Esophagus muscularis mucosa (tissue), 4 donors: ENCODE results near the gene SUN1. TPM values are rescaled to one million over a fixed set of nuclear protein-coding genes. Genes with fewer than 3 reads are reported as not detected.
A peak's percentile ranks its signal among the peaks of the same experiment; 100 is the strongest.

Source experiments
- DNase-seq: peaks from one replicate; pipeline ENCODE4 v3.0.0-alpha.2; 2017; ENCODE audit errors: extremely low spot score
- H3K27ac ChIP-seq, 4 donors: fragments of 200-600 bp; sonication (generic); replicated peaks in 1 of 4; 1 replicate in 3 of 4; 2 replicates in 1 of 4; pipeline ENCODE4 v1.5.1; 2016 to 2019; ENCODE audit warnings: mild to moderate bottlenecking in 1 of 4
- H3K27me3 ChIP-seq, 4 donors: fragments of 200-600 bp; sonication (generic); one replicate each; pipeline versions ENCODE4 v1.5.1 to v1.6.0; 2016 to 2019
- H3K36me3 ChIP-seq, 4 donors: fragments of 200-600 bp; sonication (generic); one replicate each; pipeline ENCODE4 v1.5.1; 2016 to 2019
- H3K4me1 ChIP-seq, 4 donors: fragments of 200-600 bp; sonication (generic); one replicate each; pipeline ENCODE4 v1.5.1; 2016 to 2019
- H3K4me3 ChIP-seq, 4 donors: fragments of 200-600 bp; sonication (generic); 1 replicate in 2 of 4; 2 replicates in 2 of 4; pipeline ENCODE4 v1.5.1; 2016 to 2019; ENCODE audit warnings: mild to moderate bottlenecking in 4 of 4, moderate library complexity in 1 of 4
- H3K9me3 ChIP-seq, 4 donors: fragments of 200-600 bp; sonication (generic); 1 replicate in 3 of 4; 2 replicates in 1 of 4; pipeline ENCODE4 v1.5.1; 2016 to 2019
- EP300 ChIP-seq: sonication (generic); formaldehyde crosslinking; IDR thresholded peaks from one replicate; pipeline ENCODE4 v1.6.1; 2017; ENCODE audit warnings: antibody characterized with exemption
- POLR2A ChIP-seq: fragments of 450-650 bp; IDR thresholded peaks from one replicate; pipeline ENCODE4 v1.6.1; 2017; ENCODE audit warnings: antibody characterized with exemption, moderate library complexity, mild to moderate bottlenecking, low read depth
- POLR2AphosphoS5 ChIP-seq, 2 donors: sonication (generic); formaldehyde crosslinking; IDR thresholded peaks; one replicate each; pipeline ENCODE4 v1.6.1; 2017; ENCODE audit warnings: antibody characterized with exemption in 2 of 2
- WGBS: methylation state at CpG from one replicate; pipeline ENCODE4 v1.1.5; 2018; 5-methylcytosine and 5-hydroxymethylcytosine counted together
- intact Hi-C: fragments of 100-400 bp; cut with DNase I; formaldehyde crosslinking; loops from one replicate; pipeline ENCODE4 v1.15.1; 2023
- total RNA-seq, 4 donors: library from RNA; depleted of rRNA; stranded (reverse); fragments of >200 nt; gene quantifications; one replicate each; pipeline versions ENCODE4 v1.1.0 to v1.2.1, GENCODE V29; 2016
- TF ChIP-seq, protein P1 (sequence below), 3 experiments: fragments of 200-600 bp in 2 of 3; fragments of 450-650 bp in 1 of 3; sonication (generic) in 2 of 3; IDR thresholded peaks; one replicate each; pipeline ENCODE4 v1.5.1; 2017 to 2019; ENCODE audit warnings: antibody characterized with exemption in 3 of 3, mild to moderate bottlenecking in 2 of 3, moderate library complexity in 1 of 3

Gene SUN1
- total RNA-seq, 4 donors from 2014 or later, result 132 to 149 (median 147) TPM

DNA sequence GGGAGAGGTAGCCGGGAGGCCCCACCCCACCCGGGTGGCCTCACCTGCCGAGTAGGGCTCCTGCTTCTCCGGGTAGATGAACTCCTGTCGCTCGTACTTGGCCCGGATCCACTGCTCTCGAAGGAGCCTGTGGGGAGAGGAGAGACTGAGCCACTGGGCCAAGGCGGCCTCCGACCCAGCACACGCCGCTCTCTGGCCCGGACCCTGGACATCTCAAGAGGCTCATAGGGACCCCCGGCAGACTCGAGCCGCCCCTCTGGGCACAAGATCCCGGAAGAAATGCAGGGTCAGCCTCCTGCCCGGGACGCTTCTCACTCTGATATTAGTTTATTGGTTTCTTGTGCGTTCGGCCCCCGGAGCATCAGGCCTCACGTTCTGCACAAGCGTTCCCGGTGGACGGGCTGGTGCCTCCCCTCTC is 87.7 kb downstream of the SUN1 start:
- H3K4me1 ChIP-seq, result peaks cover 11 to 45% (median 39%) of the 10 kb centered on the region in 4 donors
- no peak overlapping the region for H3K4me3 ChIP-seq
- TF ChIP-seq, protein P1, sequence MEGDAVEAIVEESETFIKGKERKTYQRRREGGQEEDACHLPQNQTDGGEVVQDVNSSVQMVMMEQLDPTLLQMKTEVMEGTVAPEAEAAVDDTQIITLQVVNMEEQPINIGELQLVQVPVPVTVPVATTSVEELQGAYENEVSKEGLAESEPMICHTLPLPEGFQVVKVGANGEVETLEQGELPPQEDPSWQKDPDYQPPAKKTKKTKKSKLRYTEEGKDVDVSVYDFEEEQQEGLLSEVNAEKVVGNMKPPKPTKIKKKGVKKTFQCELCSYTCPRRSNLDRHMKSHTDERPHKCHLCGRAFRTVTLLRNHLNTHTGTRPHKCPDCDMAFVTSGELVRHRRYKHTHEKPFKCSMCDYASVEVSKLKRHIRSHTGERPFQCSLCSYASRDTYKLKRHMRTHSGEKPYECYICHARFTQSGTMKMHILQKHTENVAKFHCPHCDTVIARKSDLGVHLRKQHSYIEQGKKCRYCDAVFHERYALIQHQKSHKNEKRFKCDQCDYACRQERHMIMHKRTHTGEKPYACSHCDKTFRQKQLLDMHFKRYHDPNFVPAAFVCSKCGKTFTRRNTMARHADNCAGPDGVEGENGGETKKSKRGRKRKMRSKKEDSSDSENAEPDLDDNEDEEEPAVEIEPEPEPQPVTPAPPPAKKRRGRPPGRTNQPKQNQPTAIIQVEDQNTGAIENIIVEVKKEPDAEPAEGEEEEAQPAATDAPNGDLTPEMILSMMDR (IDR thresholded peaks at IDR 0.05), result no peak
- TF ChIP-seq EP300, result no peak
- no peak for TF ChIP-seq POLR2A
- TF ChIP-seq POLR2AphosphoS5 (IDR thresholded peaks at IDR 0.05), result no peak
- 81% methylated on average over 26 of the region's 26 CpGs for WGBS
- intact Hi-C loops, result no loop called here
- no peak for DNase-seq
- peaks cover 0 to 34% (median 11%) of the 10 kb centered on the region in 4 donors for H3K36me3 ChIP-seq
- no peaks in the 10 kb centered on the region for H3K27me3 ChIP-seq
- H3K27ac ChIP-seq, result no peak overlapping the region
- no peaks in the 10 kb centered on the region for H3K9me3 ChIP-seq

DNA sequence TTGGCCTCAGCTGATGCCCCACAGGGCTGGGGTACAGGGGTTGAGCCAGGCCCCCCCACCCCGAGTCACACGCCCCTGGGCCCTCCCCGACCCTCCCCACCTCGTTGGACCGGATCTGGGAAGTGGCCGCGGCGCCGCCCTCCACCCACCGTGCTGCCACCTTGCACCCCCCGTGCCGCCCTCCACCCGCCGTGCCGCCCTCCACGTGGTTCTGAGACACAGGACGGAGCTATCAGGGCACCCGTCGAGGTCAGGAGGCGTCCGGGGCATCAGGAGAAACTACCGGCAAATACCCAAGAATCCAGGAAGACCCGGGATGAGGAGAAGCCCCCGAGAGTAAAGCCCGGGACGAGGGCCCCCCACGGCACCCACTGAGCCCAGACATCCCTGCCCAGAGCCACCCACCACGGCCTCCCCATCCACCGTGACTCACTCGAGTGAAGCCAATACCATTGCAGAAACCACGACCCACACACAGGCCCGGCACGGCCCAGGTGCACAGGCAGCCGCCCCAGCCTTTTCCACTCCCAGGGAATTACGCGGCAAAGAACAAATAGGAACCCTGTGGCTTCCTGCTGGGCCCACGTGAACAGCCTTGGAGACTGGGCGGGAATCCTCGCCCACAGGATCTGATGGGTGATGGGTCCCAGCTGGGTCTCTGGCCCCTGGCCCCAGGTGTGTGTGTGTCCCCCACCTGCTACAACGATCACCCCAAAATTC is 88.2 kb downstream of the SUN1 start:
- H3K27ac ChIP-seq, result no peak overlapping the region

DNA sequence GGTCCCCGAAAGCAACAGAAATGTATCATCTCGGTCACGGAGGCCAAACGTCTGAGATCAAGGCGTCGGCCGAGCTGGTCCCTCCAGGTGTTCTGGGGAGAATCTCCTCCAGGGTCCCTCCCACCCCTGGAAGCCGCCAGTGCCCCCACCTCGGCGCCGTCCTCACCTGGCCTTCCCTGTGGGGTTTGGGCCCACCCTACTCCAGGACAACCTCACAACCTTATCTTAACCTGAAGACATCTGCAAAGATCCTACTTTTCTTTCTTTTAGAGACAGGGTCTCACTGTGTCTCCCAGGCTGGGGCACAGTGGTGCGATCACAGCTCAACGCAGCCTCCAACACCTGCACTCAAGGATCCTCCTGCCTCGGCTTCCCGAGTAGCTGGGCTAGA is 88.8 kb downstream of the SUN1 start:
- TF ChIP-seq POLR2AphosphoS5 (IDR thresholded peaks at IDR 0.05) (no peak), EP300 (no peak), POLR2A (no peak)
- TF ChIP-seq, protein P1 (IDR thresholded peaks at IDR 0.05), result no peak
- Histone ChIP-seq H3K4me1 (peaks cover 18 to 52% (median 45%) of the 10 kb centered on the region in 4 donors), H3K4me3 (no peak overlapping the region), H3K27me3 (no peaks in the 10 kb centered on the region), H3K36me3 (peaks cover 0 to 34% (median 11%) of the 10 kb centered on the region in 4 donors), H3K27ac (no peak overlapping the region), H3K9me3 (no peaks in the 10 kb centered on the region)
- no peak for DNase-seq
- 93% methylated on average over 15 of the region's 15 CpGs for WGBS
- intact Hi-C loops, result no loop called here

More for the DNA sequence above, 88.2 kb downstream of the SUN1 start:
- no peak for DNase-seq
- no peaks in the 10 kb centered on the region for H3K27me3 ChIP-seq
- H3K36me3 ChIP-seq, result peaks cover 0 to 34% (median 11%) of the 10 kb centered on the region in 4 donors
- intact Hi-C loops, result no loop called here
- TF ChIP-seq POLR2A (no peak), EP300 (no peak), POLR2AphosphoS5 (IDR thresholded peaks at IDR 0.05) (no peak)
- TF ChIP-seq, protein P1 (IDR thresholded peaks at IDR 0.05), result no peak
- peaks cover 17 to 51% (median 43%) of the 10 kb centered on the region in 4 donors for H3K4me1 ChIP-seq
- no peaks in the 10 kb centered on the region for H3K9me3 ChIP-seq
- no peak overlapping the region for H3K4me3 ChIP-seq
- WGBS, result 80% methylated on average over 22 of the region's 40 CpGs

DNA sequence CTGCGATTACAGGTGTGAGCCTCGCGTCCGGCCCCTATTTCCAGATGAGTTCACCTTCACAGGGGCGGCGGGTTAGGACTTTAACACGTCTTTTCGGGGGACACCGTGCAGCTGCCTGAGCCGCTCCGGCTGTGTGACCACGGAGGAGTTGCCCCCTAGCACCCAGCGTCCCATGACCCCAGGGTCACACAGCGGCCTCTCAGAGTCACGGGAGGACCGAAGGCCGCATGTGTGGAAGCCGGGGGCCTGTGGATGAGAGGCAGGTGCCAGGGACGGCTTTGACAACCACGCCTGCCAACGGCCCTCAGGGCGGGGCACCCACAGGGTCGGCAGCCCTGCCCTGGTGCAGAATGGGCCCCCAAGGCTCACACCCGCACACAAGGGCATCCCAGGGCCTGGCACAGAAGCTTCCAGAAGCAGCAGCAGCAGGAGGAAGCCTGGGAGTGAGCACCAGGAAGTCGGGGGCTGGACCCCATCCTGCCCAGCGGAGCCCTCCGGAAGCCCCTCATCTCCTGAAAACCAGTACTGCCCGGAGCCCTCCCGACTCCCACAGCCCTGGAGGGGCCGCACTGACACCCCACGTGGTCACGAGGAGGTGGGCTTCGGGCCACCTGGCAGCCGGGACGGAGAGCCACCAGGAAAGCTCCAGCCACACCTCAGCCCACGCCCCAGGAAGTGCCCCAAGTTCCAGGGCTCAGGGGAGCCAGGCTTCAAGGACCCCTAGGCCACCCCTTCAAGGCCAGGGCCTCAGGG is 89.5 kb downstream of the SUN1 start:
- no peaks in the 10 kb centered on the region for H3K27me3 ChIP-seq
- intact Hi-C loops, result no loop called here
- TF ChIP-seq POLR2AphosphoS5 (IDR thresholded peaks at IDR 0.05) (no peak), EP300 (no peak), POLR2A (no peak)
- TF ChIP-seq, protein P1 (IDR thresholded peaks at IDR 0.05), result no peak
- H3K36me3 ChIP-seq, result peaks cover 0 to 39% (median 11%) of the 10 kb centered on the region in 4 donors
- no peak for DNase-seq
- peaks cover 13 to 52% (median 45%) of the 10 kb centered on the region in 4 donors for H3K4me1 ChIP-seq
- 70% methylated on average over 8 of the region's 36 CpGs for WGBS
- H3K27ac ChIP-seq, result no peak overlapping the region
- peak overlapping the region in 1 of 4 donors; percentile 7 for H3K4me3 ChIP-seq
- no peaks in the 10 kb centered on the region for H3K9me3 ChIP-seq
